ENCODE results near the gene REXO4.
A peak's percentile ranks its signal among the peaks of the same experiment; 100 is the strongest.
"Not testable (repeated sequence)": the region's sequence is repeated elsewhere in the genome, so short reads cannot be mapped to it uniquely, and the experiment has no call there.

The REXO4 gene

GRCh38 chr9:133385452-133385851 is 32.4 kb downstream of the REXO4 start:
- DNase-seq = no peak

GRCh38 chr9:133384736-133385321 is 33.0 kb downstream of the REXO4 start:
- DNase-seq = no peak

- DNase-seq = no peak
These were observed 34.4 kb downstream of the REXO4 start for GRCh38 chr9:133383438-133383837.

GRCh38 chr9:133382507-133383141 is 35.2 kb downstream of the REXO4 start:
- DNase-seq = no peak

GRCh38 chr9:133380734-133381133 is 37.1 kb downstream of the REXO4 start:
- no peak for DNase-seq

- DNase-seq = no peak
These were observed 38.4 kb downstream of the REXO4 start for GRCh38 chr9:133379153-133380086.

GRCh38 chr9:133378408-133378962 is 39.3 kb downstream of the REXO4 start:
- DNase-seq = no peak

- DNase-seq = no peak
These were observed 40.0 kb downstream of the REXO4 start for GRCh38 chr9:133377721-133378216.

- DNase-seq = not testable (repeated sequence)
These were observed 40.5 kb downstream of the REXO4 start for GRCh38 chr9:133377280-133377679.

- peak; percentile 92 to 97 for DNase-seq
These were observed 41.8 kb downstream of the REXO4 start, which contains the start of the genes STKLD1 and SURF4 for GRCh38 chr9:133375724-133376654. Gene STKLD1, plus strand, starts transcription at chr9:133376366. Its CDS starts 108 bp downstream, at chr9:133376474. Gene SURF4, minus strand, starts transcription at chr9:133376060. Its CDS starts 91 bp downstream, at chr9:133375969.

- peak; percentile 16 to 29 for DNase-seq
These were observed 42.6 kb downstream of the REXO4 start for GRCh38 chr9:133375116-133375723.

GRCh38 chr9:133374612-133375115 is 43.1 kb downstream of the REXO4 start:
- DNase-seq = peak; percentile 33 to 54

GRCh38 chr9:133372144-133372543 is 45.7 kb downstream of the REXO4 start:
- no peak for DNase-seq

- peak in 1 of 2 donors; percentile 8 for DNase-seq
These were observed 46.5 kb downstream of the REXO4 start for GRCh38 chr9:133371261-133371711.

- DNase-seq = no peak
These were observed 47.1 kb downstream of the REXO4 start for GRCh38 chr9:133370685-133371084.

- no peak for DNase-seq
These were observed 47.9 kb downstream of the REXO4 start for GRCh38 chr9:133369933-133370332.

- no peak for DNase-seq
These were observed 48.4 kb downstream of the REXO4 start for GRCh38 chr9:133369422-133369821.

- DNase-seq = no peak
These were observed 49.4 kb downstream of the REXO4 start for GRCh38 chr9:133368249-133368881.

GRCh38 chr9:133367778-133368177 is 50.0 kb downstream of the REXO4 start:
- no peak for DNase-seq

- no peak for DNase-seq
These were observed 50.6 kb downstream of the REXO4 start for GRCh38 chr9:133367221-133367620.

Data from inflammatory macrophage treated with lipopolysaccharide for 1 hour (primary cell).